ENCODE results near the gene ZNF423.

DNA sequence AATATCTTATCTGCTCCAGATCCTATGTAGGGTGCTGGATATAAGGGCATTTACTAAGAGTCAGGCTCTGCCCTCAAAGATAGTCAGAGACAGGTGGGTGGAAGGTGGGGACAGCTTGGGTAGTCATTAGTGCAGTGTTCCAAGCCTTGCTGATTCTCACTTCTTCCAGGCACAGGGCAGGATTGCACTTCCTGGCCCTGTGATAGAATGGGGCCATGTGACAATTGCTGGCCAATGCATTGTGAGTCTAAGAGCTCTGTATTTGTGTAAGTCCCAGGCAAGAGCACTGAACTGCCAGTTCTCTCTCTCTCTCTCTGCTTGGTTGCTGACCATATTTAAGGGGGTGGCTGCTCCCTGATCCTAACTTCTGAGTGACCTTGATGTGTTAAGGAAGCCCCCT is 370.2 kb downstream of the ZNF423 start:
- TF ChIP-seq POLR2A (IDR thresholded peaks at IDR 0.05) = no peak
- no peak for TF ChIP-seq CTCF (IDR thresholded peaks at IDR 0.05)
- TF ChIP-seq POLR2AphosphoS5 (IDR thresholded peaks at IDR 0.05) = no peak
- no peak for TF ChIP-seq EP300 (IDR thresholded peaks at IDR 0.05)
